ENCODE data around the gene ARFIP1. TPM values are rescaled to one million over a fixed set of nuclear protein-coding genes. Genes with fewer than 3 reads are reported as not detected.

ARFIP1 gene
- total RNA-seq, 1 donor from 2014 or later, result 37.2 TPM

- H3K36me3 ChIP-seq, result peaks cover 16% of the 10 kb centered on the region
- no peak for TF ChIP-seq CTCF (IDR thresholded peaks at IDR 0.05)
- peaks cover 49% of the 10 kb centered on the region for H3K4me1 ChIP-seq
- intact Hi-C loops (cut with DNase I), result no loop called here
- no peak for ATAC-seq
- H3K9me3 ChIP-seq, result no peaks in the 10 kb centered on the region
- DNase-seq, result no peak
- H3K27me3 ChIP-seq (ENCODE audit: low read depth), result no peaks in the 10 kb centered on the region
- H3K4me3 ChIP-seq, result no peak overlapping the region
- H3K27ac ChIP-seq, result no peak overlapping the region
These were observed 180.3 kb downstream of the ARFIP1 start for GRCh38 chr4:152960082-152960481.

GRCh38 chr4:152961014-152961772 is 181.4 kb downstream of the ARFIP1 start:
- Histone ChIP-seq H3K4me1 (peaks cover 44% of the 10 kb centered on the region), H3K36me3 (peaks cover 16% of the 10 kb centered on the region), H3K27ac (peak overlapping the region; percentile 46), H3K4me3 (no peak overlapping the region), H3K27me3 (ENCODE audit: low read depth) (no peaks in the 10 kb centered on the region), H3K9me3 (no peaks in the 10 kb centered on the region)
- ATAC-seq (no peak), DNase-seq (no peak)
- intact Hi-C loops (cut with DNase I), result no loop called here
- no peak for TF ChIP-seq CTCF (IDR thresholded peaks at IDR 0.05)

GRCh38 chr4:152961773-152962115 is 182.0 kb downstream of the ARFIP1 start:
- H3K4me3 ChIP-seq, result no peak overlapping the region
- intact Hi-C loops (cut with DNase I), result no loop called here
- ATAC-seq, result no peak
- no peaks in the 10 kb centered on the region for H3K9me3 ChIP-seq
- H3K27me3 ChIP-seq (ENCODE audit: low read depth), result no peaks in the 10 kb centered on the region
- DNase-seq, result no peak
- TF ChIP-seq CTCF (IDR thresholded peaks at IDR 0.05), result no peak
- peak overlapping the region; percentile 46 for H3K27ac ChIP-seq
- H3K4me1 ChIP-seq, result peaks cover 38% of the 10 kb centered on the region
- H3K36me3 ChIP-seq, result peaks cover 16% of the 10 kb centered on the region

Other genes starting within 250 kb of the ARFIP1 start
- 39.6 TPM for gene FBXW7, start 243.9 kb upstream of the ARFIP1 start, total RNA-seq
- gene TMEM154, start 100.0 kb upstream of the ARFIP1 start, total RNA-seq, result 19.6 TPM
- gene TIGD4, start 224 bp upstream of the ARFIP1 start, total RNA-seq, result 1.0 TPM
- 21.9 TPM for gene FHDC1, start 156.4 kb downstream of the ARFIP1 start, total RNA-seq

Measured in lower lobe of right lung (tissue), 2 donors.